ENCODE measurements around the gene CDKN2AIPNL.
A peak's percentile ranks its signal among the peaks of the same experiment; 100 is the strongest.
"Not testable (repeated sequence)": the region's sequence is repeated elsewhere in the genome, so short reads cannot be mapped to it uniquely, and the experiment has no call there.

The CDKN2AIPNL gene

DNA sequence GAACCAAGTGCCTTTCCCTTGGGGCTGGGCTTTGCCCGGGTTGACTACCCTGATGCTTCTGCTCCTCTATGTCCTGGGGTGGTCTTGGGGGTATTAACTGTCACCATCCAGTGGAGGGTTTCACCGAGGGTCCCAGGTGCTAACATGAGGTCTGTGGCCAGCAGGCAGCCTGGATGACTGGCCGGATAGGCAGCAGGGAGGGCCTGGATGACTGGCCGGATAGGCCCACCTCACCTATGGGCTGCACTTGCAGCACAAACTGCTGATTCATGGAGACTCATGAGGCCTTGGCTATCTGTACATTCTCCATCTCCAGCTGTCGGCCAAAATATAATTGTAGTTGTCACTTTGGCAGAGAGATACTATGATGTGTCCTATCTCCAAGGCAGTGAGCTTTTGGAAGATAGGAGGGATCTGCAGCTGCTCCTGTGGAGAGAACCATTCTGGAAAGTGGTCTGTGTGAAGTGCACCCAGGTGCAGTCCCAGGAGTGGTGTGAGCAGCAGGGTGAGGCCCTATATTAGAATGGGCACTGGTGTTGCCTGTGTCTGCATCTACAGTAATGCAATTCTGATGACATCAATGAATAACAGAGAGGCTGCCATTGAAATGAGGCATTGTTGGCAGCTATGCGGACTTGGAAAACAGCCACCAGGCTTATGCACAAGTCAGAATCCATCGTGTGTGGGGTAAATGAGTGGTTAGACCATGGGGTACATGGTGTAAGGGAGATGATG, 26.3 kb upstream of the CDKN2AIPNL start:
- DNase-seq = no peak

DNA sequence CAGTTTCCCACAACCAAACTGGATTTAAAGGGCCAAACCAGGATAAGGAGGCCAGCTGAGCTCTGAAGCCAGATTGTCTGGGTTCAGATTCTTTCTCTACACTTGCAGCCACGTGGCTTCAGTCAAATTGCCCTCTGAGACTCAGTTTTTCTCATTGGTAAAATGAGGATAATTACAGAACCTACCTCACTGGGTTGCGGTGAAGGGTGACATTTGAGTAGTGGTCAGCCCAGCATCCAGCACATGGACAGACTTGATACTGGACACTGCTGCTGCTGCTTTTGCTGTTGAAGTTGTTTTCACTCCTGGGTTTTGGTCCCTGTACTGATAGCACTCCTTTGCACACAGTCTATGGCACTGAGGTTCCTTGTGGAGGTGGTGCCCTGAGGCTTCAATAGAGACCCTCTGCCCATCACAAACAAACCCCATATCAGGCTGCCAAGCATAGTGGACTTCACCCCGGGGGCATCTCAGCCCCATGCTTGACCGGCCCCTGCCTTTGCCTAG, 25.7 kb upstream of the CDKN2AIPNL start:
- no peak for DNase-seq

DNA sequence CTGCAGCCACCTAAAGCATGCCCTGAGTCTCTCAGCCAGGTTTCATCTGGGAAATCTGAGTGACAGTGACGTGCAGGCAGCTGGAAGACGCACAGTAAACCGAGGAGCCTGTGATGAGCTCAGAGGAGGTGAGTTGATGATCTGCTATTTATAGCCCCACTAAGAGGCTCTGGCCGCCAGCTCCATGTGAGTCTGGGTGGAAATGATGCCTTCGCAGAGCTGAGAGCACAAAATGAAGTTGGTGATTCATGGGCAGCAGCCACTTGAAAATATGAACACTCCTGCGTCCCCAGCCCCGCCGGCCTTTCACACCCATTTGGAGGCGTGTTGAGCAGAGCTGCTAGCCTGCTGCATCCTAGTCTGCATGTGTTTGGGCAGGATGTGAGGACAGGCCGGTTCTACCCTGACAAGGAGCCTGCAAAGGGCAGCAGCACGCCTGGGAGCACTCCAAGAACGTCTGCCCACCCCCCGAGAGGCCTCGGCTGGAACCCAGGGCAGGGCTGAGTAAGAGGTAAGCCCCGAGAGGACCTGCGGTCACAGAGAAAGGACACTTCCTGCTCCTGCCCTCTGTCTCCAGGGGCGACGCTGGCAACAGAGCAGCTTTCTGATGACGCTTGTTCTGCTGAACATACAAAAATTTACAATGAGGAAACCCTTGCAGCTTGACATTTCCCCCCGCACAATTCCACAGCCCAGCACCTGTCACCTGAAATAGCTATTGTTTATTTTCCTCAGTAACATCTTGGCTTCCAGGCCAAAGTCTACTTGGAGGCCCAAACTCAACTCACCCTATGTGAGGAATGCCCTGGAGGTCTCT, 25.1 kb upstream of the CDKN2AIPNL start:
- peak; percentile 23 for DNase-seq

DNA sequence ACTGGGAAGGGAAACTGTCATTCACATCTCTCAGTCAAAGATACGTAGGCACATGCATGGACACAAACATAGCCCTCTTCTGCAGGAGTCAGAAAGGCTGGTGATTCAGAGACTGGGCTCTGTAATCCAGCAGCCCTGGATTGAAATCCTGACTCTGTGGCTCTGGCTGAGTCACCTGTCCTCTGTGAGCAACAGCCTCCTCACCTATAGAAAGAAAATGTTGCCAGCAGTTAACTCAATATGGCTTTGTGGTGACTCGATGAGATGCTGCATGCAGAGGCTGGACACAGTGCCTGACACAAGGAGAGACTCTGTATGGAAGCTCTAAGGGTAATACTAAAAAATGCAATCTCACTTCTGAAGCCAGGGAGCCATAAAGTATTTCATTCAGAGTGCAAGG, 23.9 kb upstream of the CDKN2AIPNL start:
- no peak for DNase-seq

DNA sequence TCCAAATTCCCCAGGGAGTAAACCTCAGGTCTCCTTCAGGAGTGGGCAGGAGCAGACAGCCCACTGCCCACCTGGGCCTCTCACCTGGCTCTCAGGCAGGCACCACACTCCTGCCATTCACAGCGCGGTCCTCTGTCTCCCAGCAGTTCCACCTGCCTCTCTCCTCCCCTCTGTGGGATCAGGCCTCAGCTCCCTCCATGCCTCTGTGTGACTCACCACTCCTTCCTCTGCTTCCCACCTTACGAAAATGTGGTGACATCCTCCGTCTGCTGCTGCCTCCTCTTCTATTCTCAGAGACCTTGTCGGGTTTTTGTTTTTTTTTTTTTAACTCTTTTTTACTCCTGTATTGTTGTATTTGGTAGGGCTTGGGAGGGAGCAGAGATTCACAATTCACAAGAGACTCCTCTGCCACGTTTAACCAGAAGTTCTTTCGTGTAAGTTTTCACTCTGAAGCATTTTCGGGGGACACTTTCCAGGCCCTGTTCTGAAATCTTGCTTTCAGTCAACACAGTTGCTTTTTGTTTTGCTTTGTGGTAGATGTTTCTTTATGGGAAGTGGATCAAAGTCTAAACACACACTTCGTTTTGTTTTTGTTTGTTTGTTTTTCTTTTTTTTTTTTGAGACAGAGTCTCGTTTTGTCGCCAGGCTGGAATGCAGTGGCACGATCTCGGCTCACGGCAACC, 21.1 kb upstream of the CDKN2AIPNL start:
- DNase-seq = no peak

DNA sequence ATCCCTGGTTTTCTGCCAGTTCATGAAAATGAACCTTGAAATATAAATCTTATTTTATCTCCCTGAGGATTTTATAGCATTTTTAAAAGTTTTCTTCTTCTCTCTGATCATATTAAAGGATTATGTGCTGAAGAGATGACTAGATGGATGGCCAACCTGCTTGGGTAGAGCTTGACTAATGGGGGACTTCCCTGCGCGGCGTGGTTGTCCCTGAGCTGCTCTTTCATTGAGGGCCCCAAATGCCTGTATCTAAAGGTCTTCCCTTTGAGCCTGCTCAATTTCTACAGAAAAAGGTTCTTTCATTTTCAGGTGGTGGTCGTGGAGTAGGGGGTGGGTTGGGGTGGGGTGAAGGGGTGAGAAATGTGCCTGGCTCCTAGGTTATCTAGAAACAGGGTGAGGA, 20.5 kb upstream of the CDKN2AIPNL start:
- no peak for DNase-seq

DNA sequence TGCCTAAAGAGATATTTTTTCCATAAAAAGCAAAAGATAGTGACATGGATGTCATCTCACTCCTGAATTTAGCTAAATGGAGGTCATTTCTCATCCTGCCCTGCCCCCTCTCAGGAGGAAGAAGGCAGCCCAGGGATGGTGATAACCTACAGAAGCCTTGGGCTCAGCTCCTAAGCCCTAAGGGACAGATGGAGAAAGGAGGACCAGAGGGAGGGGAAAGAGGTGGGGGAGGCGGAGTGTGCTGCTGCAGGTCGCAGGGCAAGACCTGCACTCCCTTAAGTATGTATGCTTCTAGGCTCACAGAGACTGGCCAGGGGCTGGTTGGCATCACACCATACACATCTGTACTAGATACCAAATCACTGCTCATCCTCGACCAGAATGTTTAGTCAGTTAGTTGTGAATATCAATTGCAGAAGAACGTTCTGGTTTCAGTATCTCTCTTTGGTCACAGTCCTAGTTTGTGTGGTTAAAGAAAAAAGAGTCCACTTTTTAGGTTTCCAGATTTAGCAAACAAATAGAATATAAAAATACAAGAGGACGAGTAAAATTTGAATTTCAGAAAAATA, 18.4 kb upstream of the CDKN2AIPNL start:
- DNase-seq = no peak

DNA sequence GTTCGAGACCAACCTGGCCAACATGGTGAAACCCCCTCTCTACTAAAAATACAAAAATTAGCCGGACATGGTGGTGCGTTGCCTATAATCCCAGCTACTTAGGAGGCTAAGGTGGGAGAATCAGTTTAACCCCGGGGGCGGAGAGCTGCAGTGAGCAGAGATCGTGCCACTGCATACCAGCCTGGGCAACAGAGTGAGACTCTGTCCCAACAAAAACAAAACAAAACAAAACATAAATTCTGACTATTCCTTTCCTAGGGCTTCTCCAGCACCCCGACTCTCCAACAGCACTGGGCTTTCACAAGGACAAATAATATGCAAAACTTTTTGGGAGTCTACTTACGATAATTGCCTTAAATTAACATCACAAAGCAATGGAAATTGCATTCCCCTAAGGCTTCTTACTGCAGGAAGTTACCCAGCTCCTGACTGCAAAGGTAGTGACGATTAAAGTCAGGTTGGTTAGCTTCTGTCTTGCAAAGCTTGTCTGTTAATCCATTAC, 15.9 kb upstream of the CDKN2AIPNL start:
- no peak for DNase-seq

DNA sequence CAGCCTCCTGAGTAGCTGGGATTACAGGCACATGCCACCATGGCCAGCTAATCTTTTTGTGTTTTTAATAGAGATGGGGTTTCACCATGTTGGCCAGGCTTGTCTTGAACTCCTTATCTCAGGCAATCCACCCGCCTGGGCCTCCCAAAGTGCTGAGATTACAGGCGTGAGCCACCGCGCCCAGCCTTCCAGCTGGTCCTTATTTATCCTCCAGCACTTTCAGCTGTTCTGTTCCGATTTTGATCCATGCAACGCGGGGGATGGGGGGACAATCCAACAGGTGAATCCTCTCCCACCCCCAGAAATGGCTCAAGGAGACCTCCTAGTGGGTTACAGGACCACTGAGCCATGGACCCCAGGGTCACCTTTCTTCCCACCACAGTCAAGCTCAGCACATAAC, 14.7 kb upstream of the CDKN2AIPNL start:
- DNase-seq = no peak

DNA sequence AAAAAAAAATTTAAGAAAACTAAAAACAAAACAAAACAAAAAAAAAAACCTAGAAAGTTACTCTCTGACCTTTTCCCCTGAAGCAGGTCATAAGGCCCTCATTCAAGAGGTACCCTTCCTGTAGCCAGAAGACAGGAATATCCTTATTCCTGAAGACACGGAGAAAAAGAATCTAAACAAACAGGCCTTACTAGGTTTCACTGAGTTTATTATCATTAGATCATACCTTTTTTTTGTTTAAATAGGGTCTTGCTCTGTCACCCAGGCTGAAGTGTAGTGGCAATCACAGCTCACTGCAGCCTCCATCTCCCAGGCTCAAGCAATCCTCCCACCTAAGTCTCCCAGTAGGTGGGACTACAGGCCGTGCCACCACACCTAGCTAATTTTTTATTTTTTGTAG, 11.7 kb upstream of the CDKN2AIPNL start:
- no peak for DNase-seq

DNA sequence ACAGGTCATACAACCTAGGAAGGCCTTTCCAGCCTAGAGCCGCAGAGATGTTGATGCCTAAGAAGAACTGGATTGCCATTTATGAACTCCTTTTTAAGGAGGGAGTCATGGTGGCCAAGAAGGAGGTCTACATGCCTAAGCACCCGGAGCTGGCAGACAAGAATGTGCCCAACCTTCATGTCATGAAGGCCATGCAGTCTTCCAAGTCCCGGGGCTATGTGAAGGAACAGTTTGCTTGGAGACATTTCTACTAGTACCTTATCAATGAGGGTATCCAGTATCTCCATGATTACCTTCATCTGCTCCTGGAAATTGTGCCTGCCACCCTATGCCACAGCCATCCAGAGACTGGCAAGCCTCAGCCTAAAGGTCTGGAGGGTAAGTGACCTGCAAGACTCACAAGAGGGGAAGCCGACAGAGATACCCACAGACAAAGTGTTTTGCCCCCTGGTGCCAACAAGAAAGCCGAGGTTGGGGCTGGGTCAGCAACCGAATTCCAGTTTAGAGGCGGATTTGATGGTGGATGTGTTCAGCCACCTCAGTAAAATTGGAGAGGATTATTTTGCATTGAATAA, 11.2 kb upstream of the CDKN2AIPNL start:
- no peak for DNase-seq

DNA sequence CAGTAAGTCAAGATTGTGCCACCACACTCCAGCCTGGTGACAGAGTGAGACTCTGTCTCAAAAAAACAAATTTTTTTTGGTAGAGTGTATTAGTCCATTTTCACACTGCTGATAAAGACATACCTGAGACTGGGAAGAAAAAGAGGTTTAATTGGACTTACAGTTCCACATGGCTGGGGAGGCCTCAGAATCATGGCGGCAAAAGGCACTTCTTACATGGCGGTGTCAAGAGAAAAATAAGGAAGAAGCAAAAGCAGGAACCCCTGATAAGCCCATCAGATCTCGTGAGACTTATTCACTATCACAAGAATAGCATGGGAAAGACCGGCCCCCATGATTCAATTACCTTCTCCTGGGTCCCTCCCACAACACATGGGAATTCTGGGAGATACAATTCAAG, 9.4 kb upstream of the CDKN2AIPNL start:
- not testable (repeated sequence) for DNase-seq

DNA sequence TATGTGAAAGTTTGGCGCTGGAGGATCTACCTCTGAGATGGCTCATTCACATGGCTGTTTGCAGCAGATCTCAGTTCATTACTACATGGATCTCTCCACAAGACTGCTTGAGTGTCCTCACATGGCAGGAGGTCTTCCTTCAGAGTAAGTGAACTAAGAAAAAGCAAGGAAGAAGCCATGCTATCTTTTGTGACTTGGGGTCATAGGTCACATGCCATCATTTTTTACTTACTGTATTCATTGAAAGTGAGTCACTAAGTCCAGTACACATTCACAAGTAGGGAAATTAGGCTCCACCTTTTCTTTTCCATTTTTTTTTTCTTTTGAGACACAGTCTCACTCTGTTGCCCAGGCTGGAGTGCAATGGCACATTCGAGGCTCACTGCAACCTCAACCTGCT, 8.7 kb upstream of the CDKN2AIPNL start:
- DNase-seq = no peak

DNA sequence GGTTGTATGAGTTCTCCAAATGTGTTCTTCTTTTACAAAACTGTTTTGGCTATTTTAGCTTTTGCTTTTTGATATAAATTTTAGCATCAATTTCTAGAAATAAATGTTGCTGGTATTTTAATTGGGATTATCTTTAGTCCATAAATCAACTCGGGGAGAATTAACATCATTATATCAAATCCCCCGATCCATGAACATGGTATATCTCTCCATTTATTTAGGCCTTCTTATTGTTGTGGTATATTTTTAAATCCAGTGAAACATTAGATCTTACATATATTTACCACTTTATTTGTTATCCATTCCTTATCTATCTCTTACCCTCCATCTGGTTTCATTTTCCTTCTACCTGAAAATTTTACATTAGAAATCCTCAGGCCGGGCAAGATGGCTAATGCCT, 7.3 kb upstream of the CDKN2AIPNL start:
- DNase-seq = no peak

DNA sequence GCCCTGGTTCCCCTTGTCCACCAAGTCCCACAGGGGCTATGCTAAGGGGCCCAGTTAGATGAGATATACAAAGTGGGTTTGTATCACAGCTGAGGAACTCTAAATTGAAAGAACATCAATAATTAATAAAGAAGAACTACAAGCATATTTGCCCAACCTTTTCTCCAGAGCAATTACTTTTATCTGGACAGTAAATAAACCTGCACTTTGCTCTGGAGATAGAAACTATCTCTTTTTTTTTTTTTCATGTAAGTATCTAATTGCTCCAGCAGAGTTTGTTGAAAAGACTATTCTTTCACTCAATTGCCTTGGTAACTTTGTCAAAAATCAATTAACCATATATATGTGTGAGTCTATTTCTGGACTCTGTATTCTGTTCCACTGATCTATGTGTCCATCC, 6.0 kb upstream of the CDKN2AIPNL start:
- no peak for DNase-seq

DNA sequence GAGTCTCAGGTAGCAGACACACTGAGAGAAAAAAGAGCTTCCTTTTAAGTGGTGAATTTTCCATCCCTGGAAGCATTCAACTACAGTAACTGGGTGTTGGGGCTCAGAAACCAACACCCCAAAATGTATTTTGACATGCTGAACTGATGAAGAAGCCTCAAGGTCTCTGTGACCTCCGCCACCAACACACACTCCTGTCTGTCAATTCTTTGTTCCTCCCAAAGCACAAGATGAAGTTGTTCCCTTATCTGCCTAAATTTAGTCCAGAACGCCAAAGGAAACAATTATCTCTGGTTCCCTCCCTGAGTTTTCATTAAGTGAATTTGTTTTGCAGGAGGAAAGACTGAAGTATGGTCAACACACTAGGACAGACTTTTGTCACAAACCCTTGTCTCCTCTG, 1.4 kb upstream of the CDKN2AIPNL start:
- DNase-seq = no peak

DNA sequence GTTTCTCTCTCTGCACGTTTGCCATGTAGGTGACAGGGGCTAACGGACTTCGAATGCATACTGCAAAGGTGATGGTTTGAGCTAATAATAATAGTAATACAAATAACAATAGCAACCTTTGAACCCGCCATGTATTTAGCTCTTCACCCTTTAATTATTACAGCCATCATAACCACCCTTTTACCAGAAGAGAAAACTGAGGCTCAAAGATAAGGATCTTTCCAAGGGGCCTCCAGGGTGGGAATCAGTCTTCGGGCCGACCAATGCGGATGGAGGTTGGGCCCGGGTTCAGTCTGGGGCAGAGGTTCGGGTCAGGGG, 494 bp downstream of the CDKN2AIPNL start:
- DNase-seq = no peak

DNA sequence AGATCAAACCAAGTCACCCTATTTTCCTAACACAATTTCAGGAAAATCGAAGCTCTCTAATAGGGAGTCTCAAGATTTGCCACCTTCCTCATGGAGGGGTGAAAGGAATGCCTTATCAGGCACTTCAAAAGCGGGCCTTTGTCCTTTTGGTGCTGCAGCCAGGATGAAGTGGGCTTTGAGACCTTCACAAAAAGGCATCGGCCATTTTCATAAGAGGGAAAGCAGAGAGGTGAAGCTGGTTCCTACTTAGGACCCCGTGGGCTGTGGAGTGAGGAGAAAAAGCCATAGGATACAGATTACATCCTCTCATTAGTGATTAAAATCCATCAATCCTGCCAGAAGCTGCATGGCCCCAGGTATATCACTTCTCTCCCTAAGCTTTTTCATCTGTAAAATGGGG, 859 bp downstream of the CDKN2AIPNL start:
- DNase-seq = no peak

DNA sequence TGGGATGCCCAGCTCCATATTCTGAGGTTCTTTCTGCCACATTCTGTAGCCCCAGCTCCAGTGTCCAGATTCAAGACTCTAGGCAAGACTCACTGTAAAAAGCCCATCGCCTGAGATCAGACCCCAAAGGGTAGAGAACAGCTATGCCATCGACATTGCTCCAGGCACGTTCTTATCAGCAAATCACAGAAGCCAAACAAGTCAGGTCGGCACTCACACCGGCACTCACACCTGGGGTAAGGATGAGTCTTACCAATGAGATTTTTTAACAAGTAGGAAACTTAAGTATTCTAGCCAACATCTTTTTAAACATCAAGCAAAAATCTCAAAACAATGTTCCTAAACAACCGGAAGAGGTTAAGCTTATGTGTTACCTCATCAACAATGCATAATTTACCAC, 2.4 kb downstream of the CDKN2AIPNL start:
- no peak for DNase-seq

DNA sequence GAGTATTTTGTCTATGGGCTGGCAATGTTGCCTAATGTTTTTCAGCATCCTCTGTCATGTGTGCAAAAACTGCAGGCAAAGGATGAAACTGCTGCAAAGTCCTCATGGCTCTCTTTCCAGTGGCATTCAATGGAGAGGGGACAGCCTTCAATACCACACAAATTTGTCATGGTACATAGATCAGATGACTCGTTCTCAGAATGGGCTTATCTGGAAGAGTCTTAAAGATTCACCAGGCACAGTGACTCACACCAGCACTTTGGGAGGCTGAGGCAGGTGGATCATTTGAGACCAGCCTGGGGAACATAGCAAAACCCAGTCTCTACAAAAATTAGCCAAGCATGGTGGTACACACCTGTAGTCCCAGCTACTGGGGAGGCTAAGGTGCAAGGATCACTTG, 5.3 kb downstream of the CDKN2AIPNL start:
- DNase-seq = no peak

DNA sequence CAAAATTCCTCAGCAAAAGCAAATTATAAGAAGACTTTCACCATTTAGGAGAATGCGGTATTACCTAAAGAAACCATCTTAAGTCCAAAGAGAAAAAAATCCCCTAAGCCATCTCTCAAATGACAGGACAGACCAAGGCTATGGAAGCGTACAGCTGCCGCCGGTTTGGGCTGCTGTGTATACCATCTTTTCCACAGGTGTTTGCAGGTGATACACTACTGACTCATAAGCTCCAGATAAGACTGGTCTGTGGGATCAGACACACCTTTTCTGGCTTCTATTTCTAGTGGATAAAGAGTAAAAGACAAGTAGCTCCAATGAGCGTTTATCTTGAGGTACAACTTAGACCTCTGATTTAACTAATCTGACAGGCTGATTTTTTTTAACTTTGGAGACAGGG, 7.7 kb downstream of the CDKN2AIPNL start:
- no peak for DNase-seq

DNA sequence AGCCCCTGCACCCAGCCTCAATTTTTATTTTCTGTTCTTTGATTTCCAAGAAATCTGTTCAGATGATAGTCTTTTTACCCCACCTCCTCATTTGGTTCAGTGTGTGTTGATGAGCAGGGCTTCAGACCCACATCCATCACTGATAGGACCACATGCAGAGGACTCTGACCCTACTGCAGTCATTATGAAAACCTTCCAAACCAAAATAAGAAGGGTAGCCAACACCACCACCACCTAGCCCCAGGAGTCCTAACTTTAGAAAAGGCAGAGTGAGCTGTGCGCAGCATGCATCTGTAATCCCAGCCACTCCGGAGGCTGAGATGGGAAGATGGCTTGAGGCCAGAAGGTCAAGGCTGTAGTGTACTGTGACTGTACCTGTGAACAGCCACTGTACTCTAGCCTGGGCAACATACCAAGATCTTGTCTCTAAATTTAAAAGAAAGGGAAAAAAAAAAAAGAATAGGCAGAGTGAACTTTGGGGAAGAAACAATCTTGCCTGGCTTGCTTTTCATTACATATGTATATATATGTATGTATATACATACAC, 13.0 kb downstream of the CDKN2AIPNL start:
- no peak for DNase-seq

DNA sequence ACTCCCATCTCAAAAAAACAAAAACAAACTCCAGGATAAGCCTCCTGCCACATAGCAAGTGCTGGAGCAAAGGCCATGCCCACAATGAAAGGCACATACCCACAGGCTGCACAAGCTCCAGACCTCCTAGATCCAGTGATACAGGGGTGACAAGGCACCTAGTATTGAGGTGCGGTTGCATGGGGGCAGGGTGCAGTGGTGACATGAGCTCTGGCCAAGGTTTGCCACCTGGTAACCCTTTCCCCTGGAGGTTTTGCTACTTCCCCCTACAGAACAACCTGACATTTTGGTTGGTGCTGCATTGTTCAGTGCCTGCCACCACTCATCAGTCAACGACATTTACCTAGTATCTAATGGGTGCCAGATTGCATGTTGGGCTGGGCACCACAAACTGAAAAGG, 14.5 kb downstream of the CDKN2AIPNL start:
- DNase-seq = no peak

All from effector CD4-positive, alpha-beta T cell (primary cell).